NCI-H2227 (cell line): Measurements from ENCODE around the gene EPDR1.
"Not testable (repeated sequence)": the region's sequence is repeated elsewhere in the genome, so short reads cannot be mapped to it uniquely, and the experiment has no call there.

Source experiments
- DNase-seq: peaks from one replicate; lab custom pipeline; 2025; ENCODE audit not compliant: unreplicated experiment; lab: John Stamatoyannopoulos, UW

EPDR1 gene

GRCh38 chr7:37927773-37928444 lies 7.5 kb downstream of the EPDR1 start:
- DNase-seq = no peak

DNA sequence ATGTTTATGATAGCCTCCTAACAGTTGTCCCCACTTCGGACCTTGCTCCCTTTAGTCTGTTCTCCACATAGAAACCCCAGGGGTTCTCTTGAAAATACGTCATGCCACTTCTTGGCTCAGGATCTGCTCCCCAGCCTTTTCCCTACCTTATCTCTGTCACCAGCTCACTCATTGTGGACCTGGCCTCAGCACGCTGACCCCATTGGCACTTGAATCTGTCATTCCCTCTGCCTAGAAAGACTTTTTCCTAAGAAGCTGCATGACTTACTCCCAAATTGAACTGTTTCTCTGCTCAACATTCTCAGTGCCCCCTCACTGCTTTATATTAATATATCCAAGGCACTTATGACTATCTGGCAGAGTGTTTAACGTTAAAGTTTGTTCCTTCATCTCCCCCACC lies 8.4 kb downstream of the EPDR1 start:
- no peak for DNase-seq

- DNase-seq = no peak
Measured at GRCh38 chr7:37930226-37930948, 9.9 kb downstream of the EPDR1 start.

DNA sequence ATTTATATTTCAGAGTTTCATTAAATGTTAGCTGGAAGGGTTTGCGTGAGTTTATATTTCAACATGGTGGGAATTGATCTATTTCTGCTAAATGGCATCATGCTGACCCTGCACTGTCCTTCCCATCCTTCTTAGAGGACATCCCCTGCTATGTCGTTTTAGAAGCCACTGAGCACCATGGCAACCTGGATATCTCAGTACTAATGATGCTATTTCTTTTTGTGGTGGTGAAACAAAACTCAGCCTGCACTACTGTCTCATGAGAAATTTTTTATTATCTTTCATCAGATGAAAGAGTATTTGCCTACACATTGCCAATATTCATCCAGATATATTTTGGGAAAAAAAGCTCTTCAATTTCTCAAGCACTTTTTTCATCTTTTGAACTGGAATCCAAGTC lies 12.1 kb downstream of the EPDR1 start:
- DNase-seq = no peak

GRCh38 chr7:37933018-37933566 lies 12.7 kb downstream of the EPDR1 start:
- no peak for DNase-seq

DNA sequence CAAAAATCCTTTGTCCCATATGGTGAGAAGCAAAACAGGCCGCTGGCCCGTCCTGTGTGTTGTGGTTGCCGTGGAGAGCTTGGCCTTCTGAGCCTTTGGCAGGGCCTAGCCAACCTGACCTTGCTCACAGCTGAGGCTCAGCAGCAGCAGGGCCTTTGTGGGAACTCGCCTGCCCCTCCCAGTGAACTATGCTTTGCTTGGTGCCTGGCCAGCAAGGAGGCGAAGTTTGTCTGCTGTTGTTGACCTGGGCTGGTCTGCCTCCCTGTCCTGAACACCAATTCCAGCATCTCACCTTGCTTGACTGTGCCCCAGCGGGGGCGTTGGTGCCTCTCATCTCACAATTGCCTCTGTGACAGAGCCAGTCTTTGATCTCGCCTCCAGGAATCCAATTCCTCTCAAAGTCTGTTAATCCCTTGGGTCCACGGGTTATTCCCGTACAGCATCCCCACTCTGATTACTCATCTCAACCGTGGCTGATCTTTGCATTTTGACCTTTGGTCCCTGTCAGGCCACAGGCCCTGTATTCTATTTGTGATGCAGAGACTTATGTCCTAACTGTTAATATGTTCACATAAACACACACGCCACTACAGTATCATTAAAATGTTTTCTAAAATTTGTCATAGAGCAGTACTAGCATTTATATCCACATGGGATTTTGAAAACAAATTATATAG lies 22.6 kb downstream of the EPDR1 start:
- no peak for DNase-seq

GRCh38 chr7:37943905-37944736 lies 23.7 kb downstream of the EPDR1 start:
- DNase-seq = no peak

DNA sequence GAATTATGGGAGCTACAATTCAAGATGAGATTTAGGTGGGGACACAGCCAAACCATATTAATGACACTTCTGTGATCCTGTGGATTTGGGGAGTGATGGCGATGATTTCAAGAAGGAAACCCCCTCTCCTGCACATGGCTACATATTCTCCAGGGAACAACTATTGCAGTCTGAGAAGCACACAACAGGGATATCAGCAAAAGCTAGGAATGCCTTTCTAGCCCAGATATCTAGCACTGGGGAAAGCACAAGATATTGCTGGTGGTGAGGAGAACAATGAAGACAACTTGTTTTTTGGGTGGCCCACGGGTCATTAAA lies 24.3 kb downstream of the EPDR1 start:
- no peak for DNase-seq

- DNase-seq = no peak
Measured at GRCh38 chr7:37945336-37945735, 24.9 kb downstream of the EPDR1 start.

DNA sequence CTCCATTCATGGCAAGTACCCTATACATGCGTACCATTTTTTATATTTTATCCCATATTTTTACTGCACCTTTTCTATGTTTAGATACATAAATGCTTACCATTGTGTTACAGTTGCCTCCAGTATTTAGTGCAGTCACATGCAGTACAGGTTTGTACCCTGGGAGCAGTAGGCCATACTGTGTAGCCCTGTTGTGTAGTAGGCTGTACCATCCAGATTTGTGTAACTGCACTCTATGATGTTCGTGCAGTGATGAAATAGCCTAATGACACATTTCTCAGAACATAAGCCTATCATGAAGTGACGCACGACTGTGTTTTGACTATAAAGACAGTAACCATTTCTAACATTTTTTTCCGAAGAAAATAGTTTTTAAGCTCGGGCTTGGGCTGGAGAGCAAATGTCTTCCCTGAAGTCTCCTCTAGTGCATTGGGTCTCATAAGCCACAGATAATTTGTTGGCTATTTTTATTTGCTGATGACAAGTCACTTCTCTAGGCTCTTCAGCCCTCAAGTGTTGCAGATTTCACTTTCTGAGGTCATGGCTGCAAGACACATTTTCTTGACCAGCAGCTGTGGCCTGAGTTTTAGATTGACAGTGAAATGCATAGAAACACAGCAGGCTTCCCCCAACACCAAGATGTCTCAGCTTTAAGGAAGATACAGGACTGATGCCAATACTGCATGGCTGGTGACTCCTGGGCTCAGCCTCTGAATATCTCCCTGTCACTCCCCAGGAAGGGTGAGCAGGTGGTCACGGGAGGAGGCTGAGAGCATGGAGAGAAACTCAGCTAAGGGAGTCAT lies 26.9 kb downstream of the EPDR1 start:
- DNase-seq = no peak

GRCh38 chr7:37947941-37948210 lies 27.4 kb downstream of the EPDR1 start:
- DNase-seq = no peak

- DNase-seq = no peak
Measured at GRCh38 chr7:37952240-37952639, 31.8 kb downstream of the EPDR1 start.

- not testable (repeated sequence) for DNase-seq
Measured at GRCh38 chr7:37954217-37954616, 33.8 kb downstream of the EPDR1 start.

DNA sequence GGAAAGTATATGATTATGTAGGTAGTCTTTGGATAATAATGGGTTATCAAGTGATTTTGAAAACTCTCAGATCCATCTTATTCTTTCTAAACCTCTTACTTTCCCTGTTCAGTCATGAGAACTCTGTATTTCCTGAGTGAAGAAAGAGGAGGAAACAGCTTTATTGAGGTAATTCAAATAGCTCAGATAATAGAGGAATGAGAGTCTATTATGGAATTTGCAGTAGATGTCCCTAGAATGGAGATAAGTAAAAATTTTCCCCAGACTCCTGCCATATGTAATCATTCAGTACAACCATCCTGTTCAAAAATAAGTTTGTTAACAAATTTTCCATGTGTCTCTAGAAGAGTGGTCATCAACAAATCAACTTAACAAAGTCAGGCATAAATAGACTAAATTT lies 36.4 kb downstream of the EPDR1 start:
- DNase-seq = no peak

GRCh38 chr7:37957221-37957970 lies 37.0 kb downstream of the EPDR1 start:
- DNase-seq = no peak

DNA sequence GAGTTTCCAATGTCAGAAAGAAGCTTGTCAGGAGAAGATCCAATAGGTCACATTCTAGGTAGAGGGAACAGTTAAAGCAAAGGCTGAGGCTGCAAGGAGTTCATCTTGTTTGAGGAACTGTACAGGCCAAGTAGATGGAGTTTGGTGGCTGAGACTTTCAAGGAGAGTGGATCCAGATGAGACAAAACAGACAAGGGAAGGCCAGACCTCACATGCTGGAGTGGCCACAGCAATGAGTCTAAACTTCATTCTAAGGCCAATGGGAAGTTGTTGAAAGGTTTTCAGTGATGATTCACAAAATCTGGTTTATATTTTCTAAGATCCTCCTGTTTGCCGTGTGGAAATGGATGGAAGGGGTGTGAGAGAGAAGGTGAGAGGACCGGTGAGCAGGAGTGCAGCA lies 40.0 kb downstream of the EPDR1 start:
- no peak for DNase-seq

GRCh38 chr7:37961251-37961650 lies 40.8 kb downstream of the EPDR1 start:
- DNase-seq = no peak

GRCh38 chr7:37964196-37964595 lies 43.8 kb downstream of the EPDR1 start:
- no peak for DNase-seq

DNA sequence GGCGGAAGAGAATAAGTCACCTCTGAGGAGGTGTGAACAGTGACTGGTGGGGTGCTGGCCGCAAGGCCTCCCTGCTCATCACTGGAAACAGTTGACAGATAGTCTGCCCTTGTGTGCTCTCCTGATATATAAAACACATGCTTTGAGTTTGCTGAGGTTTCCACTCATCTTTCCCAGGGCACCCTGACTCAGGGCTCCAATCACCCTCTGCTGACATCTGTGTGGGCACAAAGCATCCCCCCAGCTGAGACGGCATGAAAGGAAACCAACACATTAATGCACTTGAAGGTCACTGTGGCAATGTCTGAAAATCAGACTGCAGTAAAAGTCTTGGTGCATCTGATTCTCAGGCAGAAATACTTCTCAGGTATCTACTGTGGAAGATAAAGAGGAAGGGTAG lies 49.8 kb downstream of the EPDR1 start:
- no peak for DNase-seq

GRCh38 chr7:37971491-37971890 lies 51.1 kb downstream of the EPDR1 start:
- DNase-seq = no peak
